HG03457 (cell line): ENCODE data around the gene MAP3K9.

Experiments
- ATAC-seq: cut with Tn5 transposase; IDR thresholded peaks from one replicate; pipeline ENCODE4 v1.9.1; 2021; ENCODE audit warnings: moderate number of reproducible peaks; ENCODE audit not compliant: unreplicated experiment

MAP3K9 gene

DNA sequence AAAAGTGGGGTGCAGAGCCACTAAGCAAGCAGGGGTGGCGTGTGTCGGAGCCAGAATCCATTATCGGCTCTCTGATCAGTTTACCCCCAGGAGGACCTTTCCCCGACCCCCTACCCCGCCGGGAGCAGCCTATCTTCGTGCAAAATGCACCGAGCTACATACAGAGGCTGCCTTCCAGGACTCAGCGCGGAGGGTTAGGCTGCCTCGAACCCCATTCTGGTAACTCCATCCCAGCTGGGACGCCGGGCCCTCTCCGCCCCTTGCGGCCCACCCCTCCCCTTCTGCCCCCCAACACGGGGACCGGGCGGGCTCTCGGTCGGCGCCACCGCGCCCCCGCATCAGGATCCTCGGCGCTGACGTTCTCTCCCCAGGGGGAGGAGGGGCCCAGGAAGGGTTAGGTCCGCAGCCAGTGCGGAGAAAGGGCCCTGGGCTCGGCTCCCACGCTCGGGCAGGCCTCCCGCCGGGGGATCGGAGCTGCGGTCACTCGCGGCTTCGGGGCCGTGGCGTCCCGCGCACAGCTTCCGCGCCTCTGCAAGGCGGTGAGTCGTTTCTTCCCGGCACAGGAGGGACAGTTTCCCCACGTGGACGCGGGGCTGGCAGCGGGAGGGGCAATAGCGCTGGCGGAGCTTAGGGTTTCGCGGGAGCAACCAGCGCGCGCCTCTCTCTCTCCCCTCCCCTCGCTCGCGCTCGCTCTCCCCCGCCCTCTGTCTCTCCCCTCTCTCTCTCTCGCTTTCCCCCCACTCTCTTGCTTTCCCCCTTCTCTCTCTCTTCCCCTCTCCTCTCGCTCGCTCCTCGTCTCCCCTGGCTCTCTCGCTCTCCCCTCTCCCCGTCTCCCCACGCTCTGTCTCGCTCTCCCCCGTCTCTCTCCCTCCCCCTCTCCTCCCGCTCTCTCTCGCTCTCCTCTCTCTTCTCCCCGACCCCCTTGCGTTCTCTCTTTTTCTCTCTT is 12.5 kb upstream of the MAP3K9 start:
- no peak for ATAC-seq

DNA sequence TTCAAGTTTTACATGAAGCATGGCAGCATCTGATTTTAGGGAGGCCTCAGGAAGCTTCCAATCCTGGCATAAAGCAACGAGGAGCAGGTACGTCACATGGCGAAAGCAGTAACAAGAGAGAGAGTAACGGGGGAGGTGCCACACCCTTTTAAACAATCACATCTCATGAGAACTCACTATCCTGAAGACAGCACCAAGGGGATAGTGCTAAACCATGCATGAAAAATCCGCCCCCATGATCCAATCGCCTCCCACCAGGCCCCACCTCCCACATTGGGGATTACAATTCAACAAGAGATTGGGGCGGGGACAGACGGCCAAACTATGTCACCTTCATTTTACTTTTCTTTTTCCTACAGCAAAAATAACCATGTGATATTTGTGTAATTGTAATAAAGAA is 7.2 kb upstream of the MAP3K9 start:
- no peak for ATAC-seq

DNA sequence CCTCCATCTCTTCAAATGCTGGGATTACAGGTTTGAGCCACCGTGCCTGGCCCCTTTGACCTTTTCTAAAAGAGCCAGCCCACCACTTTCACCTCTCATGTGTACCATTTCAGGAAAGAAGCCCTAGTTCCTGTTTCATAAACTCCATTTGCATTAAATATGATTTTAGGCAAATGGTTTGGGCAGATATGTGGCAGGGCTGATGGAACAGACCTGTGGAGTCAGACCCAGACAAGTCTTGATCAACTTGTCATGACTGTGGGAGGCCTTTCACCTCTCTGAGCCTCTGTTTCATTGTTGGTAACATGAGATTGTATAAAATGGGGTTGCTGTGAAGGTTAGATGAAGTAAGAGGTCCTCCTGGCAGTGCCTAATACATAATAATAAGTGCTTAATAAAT is 5.2 kb upstream of the MAP3K9 start:
- no peak for ATAC-seq

DNA sequence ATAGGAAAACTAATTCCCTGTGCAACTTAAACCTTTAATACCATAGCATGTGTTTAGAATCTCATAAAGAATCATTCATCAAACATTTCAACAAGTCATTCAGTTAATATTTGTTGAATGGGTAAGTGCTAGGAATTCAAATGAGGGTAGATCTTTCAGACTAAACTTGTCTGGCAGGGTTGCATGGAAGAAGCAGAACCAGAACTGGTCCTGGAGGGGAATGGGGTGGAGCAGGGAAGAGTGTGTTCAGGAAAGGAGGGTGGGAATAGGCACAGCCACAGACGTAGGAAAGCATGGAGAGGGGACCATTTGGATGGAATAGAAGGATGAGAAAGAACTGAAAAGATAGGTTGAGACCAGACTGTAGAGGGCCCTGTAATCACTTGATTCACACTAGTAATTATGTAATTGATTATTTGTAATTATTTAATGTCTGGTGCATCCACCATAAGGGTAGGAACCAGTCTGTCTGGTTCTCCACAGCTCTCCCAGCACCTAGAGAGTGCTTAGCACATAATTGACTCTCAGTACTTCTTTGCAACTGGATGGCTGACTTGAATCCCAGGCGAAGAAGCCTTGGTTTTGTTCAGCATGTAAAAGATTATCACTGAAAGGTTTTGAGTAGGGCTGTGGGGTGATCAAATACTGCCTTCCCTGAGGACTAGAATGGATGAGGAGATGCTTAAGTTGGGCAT is 3.0 kb upstream of the MAP3K9 start:
- ATAC-seq: no peak

DNA sequence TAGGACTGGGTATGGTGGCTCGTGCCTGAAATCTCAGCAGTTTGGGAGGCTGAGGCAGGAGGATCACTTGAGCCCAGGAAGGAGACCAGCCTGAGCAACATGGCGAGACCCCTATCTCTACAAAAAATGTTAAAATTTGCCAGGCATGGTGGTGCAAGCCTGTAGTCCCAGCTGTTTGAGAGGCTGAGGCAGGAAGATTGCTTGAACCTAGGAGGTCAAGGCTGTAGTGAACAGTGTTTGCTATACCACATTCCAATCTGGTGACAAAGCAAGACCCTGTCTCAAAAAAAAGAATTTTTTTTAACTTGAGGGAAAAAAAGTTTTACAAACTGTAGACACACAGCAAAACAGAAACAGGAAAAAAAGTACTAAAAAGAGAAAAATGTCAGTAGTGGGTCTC is 2.3 kb upstream of the MAP3K9 start:
- ATAC-seq: no peak

DNA sequence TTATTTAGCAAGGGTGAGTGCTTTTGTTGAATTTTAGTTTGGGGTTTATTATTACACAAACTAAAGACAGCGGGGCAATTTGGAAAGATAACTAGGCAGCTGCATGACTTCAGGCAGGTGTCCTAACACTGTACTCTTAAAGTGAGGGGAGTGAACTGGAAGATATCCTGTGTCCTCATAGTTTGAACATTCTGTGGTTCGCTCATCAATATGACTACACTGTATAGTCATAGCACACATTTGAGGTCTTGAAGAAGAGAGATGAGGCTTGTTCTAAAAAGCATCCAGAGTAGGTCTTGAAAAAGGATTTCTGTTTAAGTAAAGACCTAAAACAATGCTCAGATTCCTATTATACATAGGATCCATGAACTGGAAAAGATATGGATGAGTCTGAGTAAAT is 1.7 kb upstream of the MAP3K9 start:
- no peak for ATAC-seq

DNA sequence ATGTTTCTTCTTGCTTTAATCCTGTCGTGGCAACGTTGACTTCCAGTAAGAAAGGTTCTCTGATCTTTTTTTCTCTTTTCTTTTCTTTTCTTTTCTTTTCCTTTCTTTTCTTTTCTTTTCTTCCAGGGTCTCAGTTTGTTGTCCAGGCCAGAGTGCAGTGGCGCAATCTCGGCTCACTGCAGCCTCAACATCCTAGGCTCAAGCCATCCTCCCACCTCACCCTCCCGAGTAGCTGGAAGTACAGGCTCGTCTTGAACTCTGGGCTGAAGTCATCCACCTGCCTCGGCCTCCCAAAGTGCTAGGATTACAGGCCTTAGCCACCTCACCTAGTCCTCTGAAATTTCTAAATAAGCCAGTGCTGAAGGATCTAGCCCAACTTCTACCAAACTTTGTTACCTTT is 1.3 kb upstream of the MAP3K9 start:
- ATAC-seq: no peak

DNA sequence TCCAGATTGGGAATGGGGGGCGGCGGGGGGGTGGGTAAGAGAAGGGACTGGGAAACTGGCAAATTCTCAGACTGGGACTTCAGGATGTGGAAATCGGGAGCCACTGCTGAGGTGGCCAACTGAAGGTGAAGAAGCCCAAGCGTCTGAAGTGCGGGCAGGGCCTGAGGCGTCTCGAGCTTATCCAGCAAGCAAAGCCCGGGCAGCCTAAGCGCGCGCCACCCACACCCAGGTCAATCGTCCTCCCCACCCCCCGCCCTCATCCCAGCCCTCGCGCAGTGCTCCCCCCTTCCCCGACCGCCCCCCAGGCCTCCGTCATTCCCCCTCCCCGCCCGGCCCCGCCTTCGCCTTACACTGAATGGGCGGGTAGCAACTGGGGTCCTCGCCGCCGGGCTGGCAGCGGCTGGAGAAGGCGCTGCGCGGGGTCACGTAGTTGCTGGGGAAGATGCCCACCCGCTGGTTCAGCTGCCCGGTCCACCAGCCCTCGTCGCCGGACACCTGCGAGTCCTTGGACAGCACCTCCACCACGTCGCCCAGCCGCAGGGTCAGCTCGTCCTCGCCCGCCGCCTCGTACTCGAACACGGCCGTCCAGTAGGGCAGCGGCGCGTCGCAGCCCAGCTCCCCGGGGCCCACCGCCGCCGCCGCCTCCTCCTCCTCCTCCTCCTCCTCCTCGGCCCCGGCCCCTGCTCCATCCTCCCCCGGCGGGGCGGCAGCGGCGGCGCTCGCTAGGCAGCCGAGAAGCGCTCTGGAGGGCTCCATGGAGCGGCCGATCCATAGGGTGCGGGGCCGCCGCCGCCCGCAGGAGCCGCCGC is 693 bp downstream of the MAP3K9 start:
- ATAC-seq: peak; percentile 11

DNA sequence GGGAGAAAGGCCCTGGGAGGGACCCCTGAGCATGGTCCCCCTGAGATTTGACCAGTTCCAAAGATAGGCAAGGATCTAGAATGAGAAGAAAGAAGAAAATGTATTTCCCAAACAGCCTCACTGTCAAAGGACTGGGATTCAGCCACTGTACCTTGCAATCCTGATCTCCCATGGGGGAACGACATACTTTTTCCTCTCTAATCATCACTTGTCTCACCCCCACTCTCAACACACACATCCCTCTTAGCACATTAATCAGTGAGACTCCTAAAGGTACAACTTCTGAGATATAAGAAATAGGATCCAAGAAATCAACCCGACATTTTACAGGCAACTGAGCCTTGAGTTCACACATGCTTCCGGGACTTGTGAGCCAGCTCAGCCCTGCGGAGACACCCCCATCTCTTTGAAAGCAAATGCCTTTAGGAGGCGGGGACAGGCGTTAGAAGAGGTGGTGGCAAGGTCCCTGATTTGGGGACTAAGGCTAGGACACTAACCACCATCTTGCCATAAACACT is 1.4 kb downstream of the MAP3K9 start:
- ATAC-seq: no peak

DNA sequence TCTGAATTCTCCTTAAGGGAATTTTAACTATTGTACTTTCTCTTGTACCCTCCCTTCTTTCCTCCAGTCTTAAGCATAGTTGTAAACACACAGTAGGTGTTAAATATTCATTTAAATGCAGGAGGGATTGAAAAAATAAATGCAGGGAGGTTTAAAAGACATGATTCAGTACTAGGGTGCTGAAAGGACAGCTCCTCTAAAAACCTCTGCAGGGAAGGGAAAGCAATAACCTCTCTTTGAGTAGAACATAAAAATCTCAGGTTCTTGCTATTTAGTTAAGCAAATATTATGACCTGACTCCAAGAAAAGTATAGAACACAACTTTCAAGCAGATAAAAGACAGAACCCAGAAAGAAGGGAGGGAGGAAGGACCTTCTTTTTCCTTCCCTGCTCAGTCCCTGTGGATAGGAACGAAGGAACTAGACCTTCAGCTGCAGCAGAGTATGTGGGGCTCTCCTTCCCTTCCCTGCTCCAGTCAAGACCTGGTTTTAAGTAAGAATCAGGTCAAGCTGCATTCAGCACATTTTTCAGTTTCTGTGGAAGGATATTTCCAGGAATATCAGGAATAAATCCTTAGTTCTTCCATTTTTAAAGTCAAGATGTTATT is 4.7 kb downstream of the MAP3K9 start:
- no peak for ATAC-seq

DNA sequence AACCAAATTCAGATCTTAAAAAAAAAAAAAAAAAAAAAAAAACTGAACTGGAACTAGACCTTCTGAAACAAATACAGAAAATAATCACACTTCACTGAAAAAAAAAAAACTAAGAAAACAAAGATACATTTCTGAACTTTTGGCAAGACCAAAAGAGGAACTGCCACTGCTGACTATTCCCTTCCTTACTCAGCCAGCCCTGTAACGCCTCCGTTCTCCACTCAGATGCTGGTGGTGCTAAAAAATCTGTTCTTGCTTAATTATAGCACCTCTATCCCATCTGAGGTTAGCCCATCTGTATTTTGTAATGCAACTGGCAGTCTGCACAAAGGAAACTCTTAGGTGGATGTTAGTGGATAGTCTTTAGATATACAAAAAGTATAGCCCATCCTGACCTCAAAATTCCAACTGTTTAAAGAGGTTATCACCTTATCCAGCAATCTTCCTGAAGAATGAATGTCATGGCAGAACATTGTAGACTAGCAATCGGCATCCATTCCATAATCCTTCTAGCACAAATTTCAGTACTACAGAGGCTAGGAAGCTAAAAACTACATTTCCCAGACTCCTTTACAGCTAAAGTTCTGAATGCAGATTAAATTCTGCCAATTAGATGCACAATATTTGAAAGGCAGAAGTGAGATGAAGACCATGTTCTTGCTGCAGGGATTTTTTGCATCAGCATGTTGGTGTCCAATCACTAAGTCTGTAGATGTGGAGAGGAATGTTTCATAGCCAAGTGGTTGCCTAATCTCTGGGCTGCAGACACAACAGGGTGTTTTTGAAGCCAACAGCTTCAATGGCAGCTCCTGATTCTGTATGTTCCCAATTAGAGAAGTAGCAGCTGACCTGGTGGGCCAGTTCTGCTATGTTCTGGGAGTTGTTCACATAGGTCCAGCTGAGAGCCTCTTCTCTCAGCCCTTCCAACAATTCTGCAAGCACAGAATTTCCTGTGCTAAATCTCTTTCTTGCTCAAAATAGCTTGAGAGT is 5.7 kb downstream of the MAP3K9 start:
- peak; percentile 53 for ATAC-seq

DNA sequence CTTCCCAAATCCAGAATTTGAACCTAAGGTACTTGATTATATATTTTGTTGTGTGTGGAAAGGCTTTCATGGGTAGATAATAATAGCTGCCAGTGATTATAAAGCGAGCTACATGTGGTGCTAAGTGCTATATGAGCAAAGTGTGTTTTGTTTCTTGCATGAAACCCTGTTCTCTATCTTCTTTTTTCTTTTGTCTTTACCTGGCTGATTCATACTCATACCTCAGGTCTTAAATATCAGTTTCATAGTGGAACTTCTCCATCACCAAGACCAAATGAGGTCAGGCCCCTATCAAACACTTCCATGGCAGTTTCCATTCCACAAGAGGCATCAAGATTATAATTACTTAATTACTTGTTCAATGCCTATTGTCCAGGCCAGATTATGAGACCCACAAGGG is 6.9 kb downstream of the MAP3K9 start:
- no peak for ATAC-seq

DNA sequence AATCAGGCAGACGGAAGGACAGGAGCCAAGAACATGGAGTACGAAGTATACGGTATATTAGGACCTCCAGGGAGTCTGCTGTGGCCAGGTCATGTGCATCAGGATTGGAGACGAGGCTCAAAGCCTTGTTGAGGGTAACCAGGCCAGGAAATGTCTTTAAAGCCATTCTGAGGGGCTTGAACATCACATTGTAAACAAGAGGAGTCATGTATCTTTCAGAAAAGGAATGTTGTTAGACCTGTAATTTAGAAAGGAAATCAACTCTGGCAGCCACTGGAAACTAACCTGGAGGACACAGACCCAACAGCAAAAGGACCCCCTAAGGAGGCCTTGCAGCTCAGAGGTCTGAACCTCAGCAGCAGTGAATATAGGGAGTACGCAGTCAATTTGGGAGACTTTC is 7.5 kb downstream of the MAP3K9 start:
- no peak for ATAC-seq

DNA sequence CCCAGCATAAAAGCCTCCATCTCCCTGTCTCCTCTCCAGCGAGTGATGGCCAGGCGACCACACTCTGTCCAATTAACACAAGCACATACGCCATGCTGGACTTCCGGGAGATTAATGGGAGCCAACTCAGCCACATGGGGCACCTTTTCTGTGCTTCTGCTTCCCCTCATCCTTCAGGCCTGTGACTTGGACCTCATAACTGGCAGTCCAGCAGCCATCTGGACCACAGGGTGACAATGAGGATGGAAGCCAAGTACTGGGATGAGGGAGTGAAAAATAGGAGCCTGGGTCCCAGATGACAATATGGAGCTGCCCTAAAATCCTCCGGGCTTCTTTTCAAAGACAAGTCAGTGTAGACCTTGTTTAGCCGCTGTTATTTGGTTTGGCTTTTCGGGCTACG is 12.8 kb downstream of the MAP3K9 start:
- ATAC-seq: no peak

DNA sequence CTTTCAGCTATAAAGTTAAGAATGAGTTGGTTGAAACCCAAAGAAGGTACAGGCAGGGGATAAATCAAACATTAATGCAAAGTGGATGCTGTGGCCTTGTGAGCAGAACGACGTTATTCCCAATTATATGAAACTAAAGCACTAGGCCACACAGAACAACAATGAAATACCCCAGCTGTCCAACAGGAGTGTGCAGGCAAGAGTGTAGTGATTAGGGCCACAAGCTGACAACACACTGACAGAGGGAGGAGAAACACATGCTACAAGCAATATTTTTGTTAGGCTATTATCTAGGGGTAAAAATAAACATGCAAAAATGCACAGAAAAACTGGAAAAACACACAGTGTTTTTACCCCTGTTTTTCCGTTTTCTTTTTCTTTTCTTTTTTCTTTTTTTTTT is 15.0 kb downstream of the MAP3K9 start:
- ATAC-seq: no peak

DNA sequence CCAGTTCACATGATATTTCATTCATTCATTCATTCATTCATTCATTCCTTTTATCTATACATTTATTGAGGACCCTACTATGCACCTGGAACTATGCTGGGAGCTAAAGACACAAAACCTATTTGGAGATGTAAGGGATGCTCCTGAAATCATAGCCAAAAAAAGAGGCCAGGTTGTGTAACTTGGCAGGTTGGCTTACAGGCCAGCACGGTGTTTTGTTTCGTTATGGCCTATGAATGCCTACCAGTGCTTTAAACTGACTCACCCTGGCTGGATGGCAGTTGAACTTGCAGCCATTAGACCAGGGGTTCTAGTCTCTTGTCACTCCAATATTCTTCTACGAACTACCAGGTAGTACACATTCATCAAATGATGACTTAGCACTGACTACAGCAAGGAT is 15.7 kb downstream of the MAP3K9 start:
- no peak for ATAC-seq

DNA sequence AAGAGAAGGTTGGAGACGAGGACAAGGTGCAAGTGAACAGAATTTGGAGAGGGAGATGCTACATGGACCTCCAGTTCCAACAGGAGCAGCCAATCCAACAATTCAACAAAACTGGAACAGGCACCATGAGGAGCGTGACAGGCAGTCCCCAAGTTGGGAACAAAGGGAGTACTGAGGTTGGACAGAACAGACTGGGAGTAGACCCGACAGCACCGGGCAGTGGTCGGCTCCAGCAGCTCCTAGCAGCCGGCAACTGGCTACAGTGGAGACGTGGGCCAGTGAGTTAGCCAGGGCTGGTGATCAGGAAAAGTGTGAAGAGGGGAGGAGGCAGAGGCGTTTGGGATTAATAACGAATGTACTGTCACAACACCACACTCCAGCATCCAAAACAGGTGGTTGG is 16.4 kb downstream of the MAP3K9 start:
- no peak for ATAC-seq

DNA sequence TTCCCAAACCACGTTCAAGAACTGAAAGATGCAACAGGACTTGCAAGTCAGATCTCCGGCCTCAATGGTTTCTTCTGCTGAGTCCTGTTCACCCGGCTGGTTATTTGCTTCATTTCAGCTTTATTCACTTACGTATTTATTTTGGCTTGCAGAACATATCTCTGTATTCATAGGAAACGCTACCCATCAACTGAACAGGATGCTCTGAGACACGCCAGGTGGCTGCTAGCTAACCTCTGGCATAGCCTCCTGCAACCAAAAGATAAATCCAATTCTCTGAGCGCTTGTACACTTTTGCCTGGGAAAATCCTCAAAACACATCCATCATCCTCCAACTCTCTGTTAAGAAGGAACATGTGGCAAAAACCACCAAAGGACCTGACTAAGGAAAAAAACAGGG is 17.3 kb downstream of the MAP3K9 start:
- ATAC-seq: no peak

DNA sequence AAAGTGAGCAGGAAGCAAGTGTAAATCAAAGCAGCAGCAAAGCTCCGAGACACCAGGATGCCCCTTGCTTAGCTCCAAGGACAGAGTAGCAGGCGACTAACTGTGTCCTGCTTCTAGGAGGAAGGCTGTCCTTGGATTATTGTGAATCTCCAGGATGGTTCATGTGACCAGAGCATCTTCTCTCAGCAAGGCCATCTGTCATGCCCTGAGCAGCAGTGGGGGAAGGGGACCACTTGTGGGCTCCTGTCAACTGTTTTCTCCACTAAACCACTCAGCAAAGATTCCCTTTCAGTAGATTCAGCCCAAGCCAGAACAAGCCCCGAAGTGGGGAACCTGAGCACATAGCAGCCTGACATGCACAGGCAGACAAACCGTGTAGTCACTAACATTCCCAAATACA is 19.4 kb downstream of the MAP3K9 start:
- no peak for ATAC-seq

DNA sequence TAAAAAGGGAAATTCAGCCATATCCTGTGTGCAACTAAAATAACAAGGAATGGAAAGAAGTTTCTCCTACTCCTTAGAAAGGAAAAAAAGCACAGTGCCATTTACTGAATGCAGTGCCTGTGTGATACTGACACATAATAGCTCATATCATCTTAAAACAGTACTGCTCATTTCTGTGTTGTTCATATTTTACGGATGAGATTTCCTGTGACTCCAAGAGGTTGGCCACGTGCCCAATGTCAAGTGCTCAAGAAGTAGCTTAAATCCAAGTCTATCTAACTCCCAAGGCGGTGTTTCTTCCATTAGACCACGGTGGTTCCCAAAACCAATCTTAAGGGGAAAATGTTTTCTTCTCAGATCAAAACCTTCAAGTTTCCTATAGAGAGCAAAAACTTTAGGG is 20.0 kb downstream of the MAP3K9 start:
- ATAC-seq: no peak
